HK-2 (cell line): ENCODE results near the gene ADGRD2.

Source experiments
- DNase-seq: peaks from one replicate; pipeline ENCODE4 v3.0.0-alpha.2; 2018; ENCODE audit not compliant: unreplicated experiment

The ADGRD2 gene

DNA sequence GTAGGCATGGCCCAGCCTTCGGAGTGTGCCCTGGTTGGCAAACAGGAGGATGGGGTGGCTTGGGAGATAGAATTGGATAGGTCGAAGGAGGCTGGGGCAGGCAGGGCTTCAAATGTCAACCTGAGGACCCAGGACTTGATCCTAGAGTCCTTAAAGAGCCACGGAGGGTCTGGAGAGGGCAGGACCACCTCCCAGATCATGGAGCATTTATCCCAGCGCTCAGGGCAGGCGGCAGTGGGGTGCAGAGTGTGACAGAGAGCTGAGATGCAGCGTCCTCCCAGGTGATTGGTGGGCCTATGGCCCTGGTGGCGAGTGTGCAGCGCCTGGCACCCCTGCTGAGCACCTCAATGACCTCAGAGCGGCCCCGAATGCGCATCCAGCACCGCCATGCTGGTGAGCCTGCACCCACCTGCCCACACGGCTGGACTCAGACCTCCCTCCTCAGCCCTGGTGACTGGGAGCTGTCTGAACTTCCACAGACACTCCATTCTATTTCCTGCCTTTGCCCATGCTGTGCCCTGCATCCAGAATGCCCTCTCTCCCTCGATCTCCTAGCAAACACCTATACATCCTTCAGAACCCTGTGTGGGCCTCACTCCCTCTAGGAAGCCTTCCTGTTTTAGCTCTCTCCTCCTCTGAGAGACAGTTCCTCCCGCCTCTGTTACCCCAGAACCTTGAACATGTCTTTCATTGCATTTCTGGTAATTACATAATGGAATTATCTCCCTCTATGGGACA is 6.3 kb downstream of the ADGRD2 start:
- no peak for DNase-seq

DNA sequence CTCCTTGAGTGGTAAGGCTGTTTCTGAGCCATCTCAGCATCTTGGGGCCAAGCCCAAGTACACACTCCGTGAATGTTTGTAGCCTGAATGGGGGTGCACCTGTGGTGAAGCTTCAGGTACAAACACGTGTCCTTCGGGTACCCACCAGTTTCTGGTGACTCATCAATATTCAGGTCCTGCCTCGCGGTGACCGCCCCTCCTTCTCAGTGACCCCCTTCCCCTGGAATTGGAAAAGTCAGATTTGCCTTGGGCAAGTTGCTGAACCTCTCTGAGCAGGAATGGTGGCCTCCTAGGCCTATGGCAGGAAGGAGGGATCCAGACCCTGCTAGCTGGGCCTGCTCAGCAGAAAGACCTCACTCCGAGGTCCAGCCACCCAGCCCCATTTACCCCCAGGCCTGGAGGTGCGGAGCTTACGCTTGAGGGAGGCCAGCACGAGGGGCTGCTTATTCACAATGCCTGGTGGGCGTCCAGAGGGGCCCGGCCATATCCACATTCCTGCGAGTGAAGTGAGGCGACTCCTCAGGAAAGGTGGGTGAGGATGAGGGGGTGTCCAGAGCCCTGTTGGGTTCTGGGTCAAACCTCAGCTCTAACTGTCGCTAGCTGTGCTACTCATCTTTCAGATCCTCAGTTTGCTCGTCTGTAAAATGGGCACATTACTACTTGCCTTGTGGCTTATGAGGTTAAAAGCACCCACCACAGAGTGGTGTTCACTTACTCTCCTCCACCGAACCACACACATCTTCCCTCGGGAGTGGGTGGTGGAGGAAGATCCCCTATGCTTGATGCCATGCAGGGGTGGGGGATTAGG is 7.0 kb downstream of the ADGRD2 start:
- no peak for DNase-seq

DNA sequence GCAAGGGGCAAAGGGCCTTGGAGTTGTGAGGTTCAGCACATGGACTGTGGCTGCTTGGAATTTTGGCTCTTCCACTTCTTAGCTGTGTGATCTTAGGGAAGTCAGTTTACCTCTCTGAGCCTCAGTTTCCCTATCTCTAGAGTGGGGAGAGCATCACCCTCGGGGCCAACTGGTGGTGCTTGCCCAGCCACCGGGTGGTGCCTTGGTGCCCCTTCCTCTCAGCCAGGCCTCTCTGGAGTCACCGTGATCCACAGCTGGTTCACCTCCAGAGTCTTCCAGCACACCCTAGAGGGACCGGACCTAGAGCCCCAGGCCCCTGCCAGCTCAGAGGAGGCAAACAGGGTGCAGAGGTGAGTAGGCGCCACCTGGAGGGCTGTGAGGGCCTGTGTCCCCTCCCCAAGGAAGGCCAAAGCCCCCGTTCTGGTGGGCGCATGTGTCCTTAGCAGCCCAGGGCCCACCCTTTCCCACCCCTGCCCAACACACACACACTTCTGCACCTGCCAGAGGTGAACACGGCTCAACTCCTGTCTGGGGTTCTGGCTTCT is 7.7 kb downstream of the ADGRD2 start:
- DNase-seq: no peak

DNA sequence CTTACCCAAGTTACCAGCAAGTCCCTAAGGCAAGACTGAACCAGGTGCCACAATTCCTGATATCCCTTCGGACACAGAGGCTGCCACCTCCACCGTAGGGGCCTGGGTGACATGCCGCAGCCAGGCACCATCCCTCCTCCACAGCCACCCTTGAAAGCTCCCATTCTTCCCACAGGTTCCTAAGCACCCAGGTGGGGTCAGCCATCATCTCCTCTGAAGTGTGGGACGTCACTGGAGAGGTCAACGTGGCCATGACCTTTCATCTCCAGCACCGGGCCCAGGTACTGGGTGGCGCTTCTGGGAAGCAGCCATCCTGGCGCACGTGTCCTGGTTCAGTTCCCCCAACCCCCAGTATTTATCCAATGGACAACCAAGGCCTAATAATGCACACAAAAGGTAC is 8.2 kb downstream of the ADGRD2 start:
- DNase-seq: no peak

DNA sequence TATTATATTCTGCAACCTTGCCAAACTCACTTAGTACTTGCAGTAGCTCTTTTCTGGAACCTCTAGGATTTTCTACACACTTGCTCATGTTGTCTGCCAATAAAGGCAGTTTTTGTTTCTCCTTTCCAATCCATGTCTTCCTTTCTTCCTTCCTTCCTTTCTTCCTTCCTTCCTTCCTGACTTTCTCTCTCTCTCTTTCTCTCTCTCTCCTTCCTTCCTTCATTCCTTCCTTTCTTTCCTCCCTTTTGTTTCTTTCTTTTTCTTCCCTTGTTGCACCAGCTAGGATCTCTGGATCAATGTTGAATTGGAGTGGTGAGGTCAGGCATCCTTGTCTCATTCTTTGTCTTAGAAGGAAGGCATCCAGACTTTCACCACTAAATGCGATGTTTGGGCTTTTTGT is 12.5 kb downstream of the ADGRD2 start:
- no peak for DNase-seq

DNA sequence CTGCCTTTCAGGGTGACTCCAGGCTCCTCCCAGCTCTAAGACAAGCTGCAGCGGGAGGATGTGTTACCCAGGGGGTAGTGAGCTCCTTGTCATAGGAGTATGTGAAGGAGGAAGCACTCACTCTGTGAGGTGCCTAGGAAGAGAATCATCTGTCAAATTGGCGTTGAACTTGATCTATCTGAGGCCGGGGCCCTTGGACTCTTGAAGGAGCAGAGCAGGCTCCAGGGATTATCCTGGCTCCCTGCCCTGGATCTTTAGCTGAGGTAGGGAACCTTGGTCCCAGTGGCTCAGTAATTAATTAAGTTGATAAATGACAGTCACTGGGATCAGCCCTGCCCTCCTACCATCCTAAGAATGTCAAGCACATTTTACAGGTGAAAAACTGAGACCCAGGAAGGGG is 15.5 kb downstream of the ADGRD2 start:
- DNase-seq: no peak

DNA sequence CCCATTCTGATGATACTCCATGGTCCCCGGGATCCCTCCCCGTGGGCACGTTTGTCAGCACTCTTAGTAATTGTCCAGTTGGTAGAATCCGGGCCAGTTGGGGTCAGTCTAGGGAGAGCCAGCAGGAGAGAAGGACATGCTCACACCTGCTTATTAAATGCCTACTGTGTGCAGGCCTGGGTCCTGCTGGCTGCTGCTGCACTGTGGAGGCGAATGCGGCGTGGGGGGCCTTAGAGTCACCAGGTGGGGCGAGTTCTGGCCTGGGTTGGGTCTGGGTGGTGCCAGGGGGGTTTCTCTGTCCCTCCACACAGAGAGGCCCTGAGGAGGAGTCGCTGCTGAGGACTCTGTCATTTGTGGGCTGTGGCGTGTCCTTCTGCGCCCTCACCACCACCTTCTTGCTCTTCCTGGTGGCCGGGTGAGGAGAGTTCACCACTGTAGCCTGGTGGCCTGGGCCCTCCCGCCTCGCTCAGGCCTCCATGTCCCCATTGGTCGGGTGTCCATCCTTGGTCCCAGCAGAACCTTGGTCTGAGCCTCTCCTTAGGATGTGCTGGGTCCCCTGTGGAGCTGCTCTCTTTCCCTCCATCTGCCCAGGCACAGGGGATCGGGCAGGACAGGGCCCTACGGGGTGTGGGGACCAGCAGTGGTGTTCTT is 17.3 kb downstream of the ADGRD2 start:
- no peak for DNase-seq

DNA sequence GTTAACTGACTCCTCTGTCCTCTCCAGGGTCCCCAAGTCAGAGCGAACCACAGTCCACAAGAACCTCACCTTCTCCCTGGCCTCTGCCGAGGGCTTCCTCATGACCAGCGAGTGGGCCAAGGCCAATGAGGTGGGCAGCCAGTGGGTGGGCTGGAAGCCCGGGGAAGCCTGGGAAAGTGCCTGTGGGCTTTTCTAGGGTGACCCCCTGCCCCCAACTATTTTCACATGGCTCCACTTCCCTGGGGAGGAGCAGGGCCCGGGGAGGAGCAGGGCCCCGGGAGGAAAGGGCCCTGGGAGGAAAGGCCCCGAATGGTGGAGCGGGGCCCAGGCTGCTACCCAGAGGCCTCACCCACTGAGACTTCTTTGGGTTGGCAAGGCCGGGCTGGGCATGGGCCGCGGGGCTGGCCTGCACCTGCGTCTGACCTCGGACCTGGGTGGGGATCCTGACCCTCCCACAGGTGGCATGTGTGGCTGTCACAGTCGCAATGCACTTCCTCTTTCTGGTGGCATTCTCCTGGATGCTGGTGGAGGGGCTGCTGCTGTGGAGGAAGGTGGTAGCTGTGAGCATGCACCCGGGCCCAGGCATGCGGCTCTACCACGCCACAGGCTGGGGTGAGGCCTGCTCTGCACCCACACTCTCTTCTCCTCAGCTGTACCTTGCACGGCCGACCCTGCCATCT is 17.9 kb downstream of the ADGRD2 start:
- DNase-seq: no peak

DNA sequence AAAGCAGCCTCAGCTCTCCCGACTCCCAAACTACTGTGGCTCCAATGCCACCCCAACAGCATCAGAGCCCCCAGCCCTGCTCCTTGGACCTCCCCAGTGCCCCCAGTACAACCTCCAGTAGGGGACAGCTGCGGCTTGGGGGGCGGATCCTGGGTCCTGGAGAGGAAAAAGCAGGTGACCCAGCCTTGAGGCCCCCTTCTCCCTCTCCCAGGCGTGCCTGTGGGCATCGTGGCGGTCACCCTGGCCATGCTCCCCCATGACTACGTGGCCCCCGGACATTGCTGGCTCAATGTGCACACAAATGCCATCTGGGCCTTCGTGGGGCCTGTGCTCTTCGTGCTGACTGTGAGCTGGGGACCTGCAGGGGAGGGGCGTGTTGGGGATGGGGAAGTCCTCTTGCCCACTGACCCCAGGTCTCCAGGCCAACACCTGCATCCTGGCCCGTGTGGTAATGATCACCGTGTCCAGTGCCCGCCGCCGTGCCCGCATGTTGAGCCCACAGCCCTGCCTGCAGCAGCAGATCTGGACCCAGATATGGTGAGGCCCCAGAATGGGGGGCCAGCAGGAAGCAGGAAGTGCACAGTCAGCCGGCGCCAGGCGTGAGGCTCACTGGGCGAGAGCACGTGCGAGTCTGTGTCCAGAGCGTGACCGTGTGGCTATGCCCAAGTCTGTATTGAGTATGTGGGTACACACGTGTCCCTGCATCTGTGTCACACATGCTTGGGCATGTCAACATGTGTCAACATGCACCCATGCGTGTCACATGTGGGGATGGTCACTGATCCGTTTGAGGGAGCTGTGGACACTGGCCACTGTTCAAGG is 19.0 kb downstream of the ADGRD2 start:
- no peak for DNase-seq

DNA sequence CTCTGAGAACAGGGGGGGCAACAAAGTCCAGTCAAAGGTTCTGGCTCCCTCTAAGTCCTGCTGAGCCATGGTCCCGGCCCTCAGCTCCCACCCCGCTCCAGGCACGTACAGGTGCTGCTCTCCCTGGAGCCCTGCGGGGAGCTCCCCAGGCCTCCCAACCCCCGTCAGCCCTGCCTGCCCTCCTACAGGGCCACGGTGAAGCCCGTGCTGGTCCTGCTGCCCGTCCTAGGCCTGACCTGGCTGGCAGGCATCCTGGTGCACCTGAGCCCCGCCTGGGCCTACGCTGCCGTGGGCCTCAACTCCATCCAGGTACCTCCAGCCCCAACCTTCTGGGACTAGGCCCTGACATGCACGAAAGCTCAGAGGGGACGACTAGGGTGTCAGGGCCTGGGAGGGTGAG is 20.1 kb downstream of the ADGRD2 start:
- DNase-seq: no peak

DNA sequence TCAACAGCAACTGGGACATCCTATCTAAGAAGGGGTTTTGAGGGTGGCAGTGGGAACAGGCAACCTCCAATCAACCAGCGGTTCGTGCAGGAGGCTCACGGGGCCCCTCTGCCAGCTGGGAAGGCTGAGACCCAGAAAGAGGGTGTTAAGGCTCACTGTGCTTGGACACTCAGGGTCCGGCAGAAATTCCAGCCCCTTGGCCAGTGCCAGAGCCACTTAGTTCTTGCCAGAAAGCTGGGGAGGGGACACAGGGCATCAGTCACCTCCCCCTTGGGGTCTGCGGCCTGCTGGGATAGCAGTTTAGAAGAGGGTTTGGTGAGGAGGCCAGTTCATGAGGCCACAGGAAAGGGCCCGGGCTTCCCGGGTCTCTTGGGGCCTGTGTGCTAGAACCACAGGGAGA is 20.5 kb downstream of the ADGRD2 start:
- DNase-seq: no peak

DNA sequence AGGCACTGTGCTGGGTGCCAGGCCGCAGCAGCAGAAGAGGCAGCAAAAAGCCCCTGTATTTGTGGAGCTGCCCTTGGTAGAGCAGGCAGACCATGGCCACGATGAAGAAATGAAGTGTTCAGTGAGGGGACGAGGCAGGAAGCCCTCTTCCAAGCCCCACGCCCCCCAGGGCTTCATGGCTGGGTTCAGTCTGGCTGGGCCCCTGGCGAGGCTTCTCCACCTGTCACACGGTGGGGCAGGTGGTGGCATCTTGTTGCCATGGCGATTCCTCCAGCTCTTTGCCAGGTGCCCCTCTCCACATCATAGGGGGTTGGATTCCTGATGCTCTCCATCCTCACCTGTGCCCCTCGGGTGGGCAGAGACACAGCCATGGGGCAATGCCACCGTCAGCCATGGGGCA is 21.5 kb downstream of the ADGRD2 start:
- no peak for DNase-seq

DNA sequence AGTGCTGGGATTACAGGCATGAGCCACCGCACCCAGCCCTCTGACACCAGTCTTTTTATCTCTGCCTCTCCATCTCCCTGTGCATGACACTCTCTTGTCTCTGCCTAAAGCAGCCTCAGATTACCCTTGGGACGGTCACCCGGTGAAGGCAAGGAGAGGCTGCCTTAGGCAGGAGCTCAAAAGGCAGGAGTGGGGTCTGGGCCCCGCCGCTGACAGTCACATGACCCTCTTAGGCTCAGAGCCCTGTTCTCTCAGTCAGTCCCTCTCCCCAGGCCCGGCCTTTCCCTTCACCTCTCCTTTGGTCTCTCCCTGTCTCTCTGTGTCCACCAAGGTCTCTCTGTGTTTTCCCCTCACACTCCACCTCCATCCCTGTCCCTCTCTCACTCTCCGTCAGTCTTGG is 22.5 kb downstream of the ADGRD2 start:
- DNase-seq: no peak

DNA sequence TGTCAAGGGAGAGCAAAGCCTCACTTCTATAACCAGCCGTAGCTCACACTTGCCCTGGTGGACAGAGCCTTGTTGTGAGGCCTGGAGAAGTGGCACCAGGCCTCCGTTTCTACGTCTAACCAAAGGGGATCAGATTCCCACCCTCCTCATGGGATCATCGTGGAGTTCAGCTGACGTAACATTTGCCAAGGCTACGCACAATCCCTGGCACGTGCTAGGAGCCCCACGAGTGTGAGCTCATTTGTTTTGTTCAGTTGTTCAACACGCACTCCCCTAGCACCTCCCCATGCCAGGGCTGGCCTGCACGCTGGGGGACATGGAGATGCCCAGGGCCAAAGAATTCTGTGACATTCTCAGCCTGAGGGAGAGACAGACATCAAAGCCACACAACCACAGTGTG is 23.1 kb downstream of the ADGRD2 start:
- DNase-seq: no peak

DNA sequence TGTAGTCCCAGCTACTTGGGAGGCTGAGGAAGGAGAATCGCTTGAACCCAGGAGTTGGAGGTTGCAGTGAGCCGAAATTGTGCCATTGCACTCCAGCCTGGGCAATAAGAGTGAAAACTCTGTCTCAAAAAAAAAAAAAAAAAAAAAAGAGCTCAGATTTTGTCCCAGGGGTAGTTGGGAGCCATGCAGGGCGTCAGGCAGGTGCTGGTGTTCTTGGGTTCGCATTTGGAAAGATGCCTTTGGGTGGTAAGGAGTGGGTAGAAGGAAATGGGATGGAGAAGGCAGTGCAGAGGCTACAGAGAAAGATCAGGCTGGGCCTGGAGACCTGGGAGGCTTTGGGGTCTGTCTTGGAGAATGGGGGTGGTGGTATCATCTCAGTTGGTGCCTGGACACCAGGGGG is 23.9 kb downstream of the ADGRD2 start:
- no peak for DNase-seq

DNA sequence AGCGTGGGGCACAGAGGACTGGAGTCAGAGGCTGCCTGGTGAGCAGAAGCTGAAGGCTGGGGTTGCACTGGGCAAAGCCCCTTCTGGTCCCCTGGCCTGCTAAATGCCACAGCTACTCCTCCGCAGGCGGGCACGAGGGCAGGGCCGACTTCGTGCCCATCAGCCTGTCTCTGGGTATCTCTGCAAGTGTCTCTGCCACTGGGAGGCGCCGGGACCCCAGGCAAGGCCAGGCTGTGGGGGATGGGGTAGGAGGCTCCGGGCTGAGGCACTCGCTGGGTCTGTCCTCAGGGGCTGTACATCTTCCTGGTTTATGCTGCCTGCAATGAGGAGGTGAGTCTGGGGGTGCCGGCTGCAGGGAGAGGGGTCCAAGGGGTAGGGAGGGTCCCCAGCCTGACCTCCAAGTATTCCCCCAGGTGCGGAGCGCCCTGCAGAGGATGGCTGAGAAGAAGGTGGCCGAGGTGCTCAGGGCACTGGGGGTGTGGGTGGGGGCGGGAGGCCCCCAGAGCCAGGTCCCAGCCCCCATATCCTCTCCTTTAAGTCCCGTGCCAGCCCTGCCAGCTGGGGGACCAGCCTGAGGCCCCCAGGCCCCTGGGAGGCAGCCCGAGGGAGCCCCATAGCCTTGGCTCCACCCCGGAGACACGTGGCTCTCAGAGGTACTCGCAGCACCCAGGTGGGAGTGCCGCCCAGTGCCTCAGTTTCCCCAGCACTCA is 25.1 kb downstream of the ADGRD2 start:
- no peak for DNase-seq

DNA sequence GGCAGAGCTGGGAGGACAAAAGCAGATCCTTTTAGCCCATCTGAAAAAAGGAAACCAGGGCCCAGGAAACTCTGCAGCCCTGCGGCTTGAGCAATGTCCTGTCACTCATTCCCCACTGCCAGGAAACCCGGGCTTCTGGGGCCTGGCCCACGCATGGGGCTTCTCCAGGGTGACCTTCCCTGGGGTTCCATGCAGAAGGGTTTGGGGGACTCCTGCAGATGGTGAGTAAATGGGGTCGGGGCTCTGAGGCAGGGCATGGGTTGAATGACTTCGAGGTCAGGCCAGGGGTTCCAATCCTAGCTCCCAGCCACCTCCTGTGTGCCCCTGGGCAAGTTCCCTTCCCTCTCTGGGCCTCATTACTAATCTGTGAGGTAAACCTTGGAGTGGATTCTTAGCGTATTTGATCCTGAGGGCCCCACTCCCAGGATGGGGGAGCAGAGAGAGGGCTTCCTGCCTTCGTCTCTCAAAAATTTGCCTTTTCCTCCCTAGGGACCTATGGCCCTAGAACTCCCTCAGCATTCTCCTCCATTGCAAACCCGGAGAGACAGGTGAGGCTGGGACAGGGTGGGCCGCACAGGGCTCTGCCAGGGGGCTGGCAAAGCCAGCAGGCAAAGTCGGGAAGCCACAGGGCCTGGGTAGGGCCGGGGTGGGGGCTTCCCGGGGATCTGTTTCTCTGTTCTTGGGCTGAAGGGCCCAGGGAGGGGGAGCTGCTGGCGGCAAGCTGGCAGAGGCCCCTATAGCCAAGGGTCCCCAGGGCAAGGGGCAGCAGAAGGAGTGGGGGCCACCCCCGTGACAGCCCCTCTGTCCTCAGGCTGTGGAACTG is 25.8 kb downstream of the ADGRD2 start:
- no peak for DNase-seq

DNA sequence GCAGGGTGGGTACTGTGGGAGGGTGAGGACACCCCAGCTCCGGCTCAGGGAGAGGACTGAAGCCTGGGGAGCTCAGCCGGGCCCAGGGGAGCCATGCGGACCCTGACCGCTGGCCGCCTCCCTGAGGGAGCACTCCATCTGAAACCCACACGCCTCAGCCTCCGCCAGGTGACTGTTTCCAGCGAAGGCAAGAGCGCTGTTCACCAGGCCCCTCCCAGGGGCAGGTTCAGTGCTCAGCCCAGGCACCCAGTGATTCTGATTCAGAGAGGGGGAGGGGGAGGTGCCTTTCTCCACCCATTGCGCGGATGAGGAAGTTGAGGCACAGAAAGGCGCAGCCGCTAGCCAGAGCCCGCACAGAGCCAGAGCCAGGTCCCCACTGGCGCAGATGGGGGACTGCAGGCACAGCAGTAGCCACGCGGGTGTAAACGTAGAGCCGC is 27.0 kb downstream of the ADGRD2 start:
- DNase-seq: no peak

DNA sequence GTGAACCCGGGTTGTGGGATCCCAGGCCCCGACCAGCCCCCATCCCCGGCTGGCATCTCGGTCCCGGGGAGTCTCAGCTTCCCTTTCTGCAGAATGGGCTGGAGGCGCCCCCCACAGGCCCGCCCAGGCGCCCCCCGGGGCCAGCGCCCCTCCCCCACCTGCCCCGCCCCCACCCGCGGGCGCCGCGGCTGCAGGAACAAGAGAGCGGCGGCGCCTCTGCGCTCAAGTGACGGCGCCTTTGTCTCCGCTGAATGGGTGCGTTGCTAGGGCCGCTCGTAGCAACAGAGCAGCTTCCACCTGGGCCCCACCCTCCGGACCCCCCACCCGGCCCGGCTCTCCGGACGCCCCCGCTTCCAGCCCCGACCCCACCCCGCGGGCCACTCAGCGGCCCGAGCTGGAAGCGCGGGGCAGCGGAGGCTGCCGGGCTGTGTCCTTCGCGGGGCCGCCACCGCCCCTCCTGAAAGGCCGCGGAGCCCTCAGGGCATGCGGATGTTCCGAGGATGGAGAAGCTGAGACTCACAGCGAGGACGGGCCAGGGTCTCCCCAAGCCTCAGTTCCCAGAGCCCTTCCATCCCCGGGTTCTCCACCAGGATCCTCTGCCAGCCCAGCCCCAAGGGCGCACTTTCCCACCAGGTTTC is 27.5 kb downstream of the ADGRD2 start:
- DNase-seq: no peak
